ENCODE measurements around the gene PRTFDC1. TPM values are rescaled to one million over a fixed set of nuclear protein-coding genes. Genes with fewer than 3 reads are reported as not detected.

PRTFDC1 gene
- total RNA-seq, 1 experiment from 2014 or later, result not detected

DNA sequence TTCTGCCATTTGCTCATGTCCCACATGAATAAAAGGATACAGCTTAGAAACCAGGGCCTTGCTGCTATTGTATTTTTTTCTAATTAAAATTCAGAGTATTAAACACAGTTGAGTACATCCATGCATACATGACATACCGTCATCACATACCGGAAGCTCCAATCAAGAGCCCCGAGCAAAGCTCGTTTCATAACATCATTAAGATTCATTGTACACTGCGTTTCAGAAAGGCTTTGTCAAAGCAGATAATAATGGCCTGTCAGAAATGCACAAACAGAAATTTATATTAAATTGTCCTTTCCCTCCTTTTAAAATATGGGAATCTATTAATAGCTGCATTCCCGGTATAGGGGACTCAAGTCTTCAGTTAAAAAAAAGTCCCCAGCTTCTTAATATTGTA lies 103.4 kb downstream of the PRTFDC1 start:
- Histone ChIP-seq H2AFZ (ENCODE audit: low read depth, low read length, poor library complexity, severe bottlenecking) (peak overlapping the region; percentile 88), H3K4me2 (ENCODE audit: low read length) (peak overlapping the region; percentile 58), H3K4me1 (ENCODE audit: control insufficient read depth in 1 of 2, insufficient read depth in 2 of 2, low read length in 2 of 2) (peaks cover 12 to 13% of the 10 kb centered on the region in 2 experiments; a peak in 3 of 4 replicates), H3K27ac (ENCODE audit: low read depth, low read length) (no peak overlapping the region), H3K4me3 (replicated peaks in 1 of 2; ENCODE audit: low read depth in 1 of 2, low read length in 2 of 2) (no peak overlapping the region), H3K79me2 (ENCODE audit: insufficient read depth, low read length) (no peaks in the 10 kb centered on the region), H3K9me2 (ENCODE audit: insufficient read depth) (no peaks in the 10 kb centered on the region), H3K9me3 (ENCODE audit: control insufficient read depth in 1 of 2, insufficient read depth in 1 of 2, low read depth in 1 of 2, low read length in 2 of 2) (no peaks in the 10 kb centered on the region), H3K36me3 (ENCODE audit: control insufficient read depth in 1 of 2, insufficient read depth in 2 of 2, low read length in 2 of 2) (no peaks in the 10 kb centered on the region), H3K27me3 (ENCODE audit: insufficient read depth, low read length) (no peaks in the 10 kb centered on the region), H4K20me1 (ENCODE audit: insufficient read depth) (no peaks in the 10 kb centered on the region), H3K9ac (ENCODE audit: low read length) (no peak overlapping the region)
- DNase-seq (ENCODE audit: low read depth, low spot score) (no peak), ATAC-seq (no peak)
- TF ChIP-seq POLR2AphosphoS5 (IDR thresholded peaks at IDR 0.05; ENCODE audit: low read depth, low read length), result no peak
- TF ChIP-seq, protein P1, sequence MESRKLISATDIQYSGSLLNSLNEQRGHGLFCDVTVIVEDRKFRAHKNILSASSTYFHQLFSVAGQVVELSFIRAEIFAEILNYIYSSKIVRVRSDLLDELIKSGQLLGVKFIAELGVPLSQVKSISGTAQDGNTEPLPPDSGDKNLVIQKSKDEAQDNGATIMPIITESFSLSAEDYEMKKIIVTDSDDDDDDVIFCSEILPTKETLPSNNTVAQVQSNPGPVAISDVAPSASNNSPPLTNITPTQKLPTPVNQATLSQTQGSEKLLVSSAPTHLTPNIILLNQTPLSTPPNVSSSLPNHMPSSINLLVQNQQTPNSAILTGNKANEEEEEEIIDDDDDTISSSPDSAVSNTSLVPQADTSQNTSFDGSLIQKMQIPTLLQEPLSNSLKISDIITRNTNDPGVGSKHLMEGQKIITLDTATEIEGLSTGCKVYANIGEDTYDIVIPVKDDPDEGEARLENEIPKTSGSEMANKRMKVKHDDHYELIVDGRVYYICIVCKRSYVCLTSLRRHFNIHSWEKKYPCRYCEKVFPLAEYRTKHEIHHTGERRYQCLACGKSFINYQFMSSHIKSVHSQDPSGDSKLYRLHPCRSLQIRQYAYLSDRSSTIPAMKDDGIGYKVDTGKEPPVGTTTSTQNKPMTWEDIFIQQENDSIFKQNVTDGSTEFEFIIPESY (IDR thresholded peaks at IDR 0.05; ENCODE audit: extremely low read depth, insufficient replicate concordance, low read length), result no peak
- ChIA-PET CTCF (interaction anchor here (0.6 kb wide), 1 partner anchor 232 kb away, joined by 3 read pairs; no protein-coding TSS in a partner anchor), POLR2A (interaction anchor here (1.4 kb wide), 1 partner anchor 9 kb away, joined by 3 read pairs; no protein-coding TSS in a partner anchor), RAD21 (ENCODE audit: low non-redundant PET in 1 of 2, low total read pairs in 2 of 2, uncharacterized antibody in 2 of 2, unreplicated experiment in 2 of 2) (no interaction called here)
- intact Hi-C loops (cut with micrococcal nuclease), result no loop called here
- BruUV-seq (replicated peaks), result no TSS peak

DNA sequence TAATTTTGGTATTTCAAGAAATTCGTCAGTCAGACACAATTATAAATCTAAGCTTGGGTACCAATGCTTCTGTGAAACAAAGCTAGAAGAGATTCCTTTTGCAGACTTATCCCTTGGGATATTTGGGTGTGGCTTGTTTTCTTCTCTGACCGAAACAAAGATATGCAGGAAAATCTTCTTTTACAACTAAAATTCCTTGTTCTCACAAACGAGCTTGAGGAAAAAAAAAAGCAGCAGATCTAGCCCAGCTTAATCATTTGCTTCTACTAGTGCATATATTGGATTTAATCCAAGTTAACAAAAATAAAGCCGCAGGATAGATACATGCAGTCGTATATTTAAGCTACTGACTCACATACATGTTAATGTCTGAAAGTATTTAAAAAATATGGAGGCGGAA lies 104.2 kb downstream of the PRTFDC1 start:
- Histone ChIP-seq H3K9me2 (ENCODE audit: insufficient read depth) (no peaks in the 10 kb centered on the region), H3K4me2 (ENCODE audit: low read length) (no peak overlapping the region), H3K27me3 (ENCODE audit: insufficient read depth, low read length) (no peaks in the 10 kb centered on the region), H3K27ac (ENCODE audit: low read depth, low read length) (no peak overlapping the region), H3K9ac (ENCODE audit: low read length) (no peak overlapping the region), H3K9me3 (ENCODE audit: control insufficient read depth in 1 of 2, insufficient read depth in 1 of 2, low read depth in 1 of 2, low read length in 2 of 2) (no peaks in the 10 kb centered on the region), H3K79me2 (ENCODE audit: insufficient read depth, low read length) (no peaks in the 10 kb centered on the region), H3K36me3 (ENCODE audit: control insufficient read depth in 1 of 2, insufficient read depth in 2 of 2, low read length in 2 of 2) (no peaks in the 10 kb centered on the region), H3K4me3 (replicated peaks in 1 of 2; ENCODE audit: low read depth in 1 of 2, low read length in 2 of 2) (no peak overlapping the region), H4K20me1 (ENCODE audit: insufficient read depth) (no peaks in the 10 kb centered on the region), H2AFZ (ENCODE audit: low read depth, low read length, poor library complexity, severe bottlenecking) (peak overlapping the region; percentile 7), H3K4me1 (ENCODE audit: control insufficient read depth in 1 of 2, insufficient read depth in 2 of 2, low read length in 2 of 2) (peaks cover 12 to 13% of the 10 kb centered on the region in 2 experiments; a peak in 3 of 4 replicates)
- ChIA-PET POLR2A (interaction anchor here (1.4 kb wide), 1 partner anchor 10 kb away, joined by 3 read pairs; no protein-coding TSS in a partner anchor), RAD21 (ENCODE audit: low non-redundant PET in 1 of 2, low total read pairs in 2 of 2, uncharacterized antibody in 2 of 2, unreplicated experiment in 2 of 2) (no interaction called here), CTCF (no interaction called here)
- TF ChIP-seq SIN3A (IDR thresholded peaks at IDR 0.05; ENCODE audit: low read depth), result no peak
- no peak for TF ChIP-seq ZFX (IDR thresholded peaks at IDR 0.05)
- TF ChIP-seq ELF1 (IDR thresholded peaks at IDR 0.05; ENCODE audit: borderline replicate concordance, low read depth), result no peak
- TF ChIP-seq FOSL1 (IDR thresholded peaks at IDR 0.05; ENCODE audit: low read depth), result no peak
- no TSS peak for BruUV-seq (replicated peaks)
- ATAC-seq, result no peak
- no peak for DNase-seq (ENCODE audit: low read depth, low spot score)
- intact Hi-C loops (cut with micrococcal nuclease), result no loop called here

Data from HCT116 (cell line).